OCI-LY3 (cell line): ENCODE measurements around the gene KMT5B.

Experiments used
- CTCF ChIP-seq: fragments of 200-600, 300-600 bp; sonication (generic); IDR thresholded peaks from 2 replicates; pipeline ENCODE4 v1.5.1; 2014; ENCODE audit warnings: antibody characterized with exemption, low read length, low read depth
- EZH2phosphoT487 ChIP-seq: fragments of 200-600 bp; shearing (Covaris generic); IDR thresholded peaks from 2 replicates; pipeline ENCODE4 v1.6.1; 2018; ENCODE audit warnings: antibody characterized with exemption, mixed run types, low read depth

- TF ChIP-seq CTCF (no peak), EZH2phosphoT487 (no peak)
Measured at GRCh38 chr11:68224606-68225005, 11.5 kb upstream of the KMT5B start.
